Trophoblast cell (in vitro differentiated cells and primary cell): ENCODE measurements around the gene MAGIX.

Experiments
- DNase-seq, 2 donors: peaks; one replicate each; pipeline ENCODE4 v3.0.0-alpha.2; 2016
- H2AFZ ChIP-seq: 2 replicates; pipeline ENCODE4 v1.6.1; 2013; ENCODE audit warnings: low read length, moderate library complexity, mild to moderate bottlenecking; ENCODE audit not compliant: insufficient read depth, poor library complexity
- H2AK5ac ChIP-seq: 2 replicates; pipeline ENCODE4 v1.6.1; 2013; ENCODE audit warnings: mild to moderate bottlenecking, low read length
- H2BK120ac ChIP-seq: 2 replicates; pipeline ENCODE4 v1.6.1; 2013; ENCODE audit warnings: low read length, mild to moderate bottlenecking, moderate library complexity; ENCODE audit not compliant: insufficient read depth, poor library complexity
- H2BK12ac ChIP-seq: 2 replicates; pipeline ENCODE4 v1.6.1; 2013; ENCODE audit warnings: mild to moderate bottlenecking, low read length, moderate library complexity
- H2BK5ac ChIP-seq: 2 replicates; pipeline ENCODE4 v1.6.1; 2013; ENCODE audit warnings: low read length, low read depth, moderate library complexity, mild to moderate bottlenecking; ENCODE audit not compliant: poor library complexity
- H3K14ac ChIP-seq: 2 replicates; pipeline ENCODE4 v1.6.1; 2013; ENCODE audit warnings: mild to moderate bottlenecking, low read length
- H3K18ac ChIP-seq: 2 replicates; pipeline ENCODE4 v1.6.1; 2013; ENCODE audit warnings: mild to moderate bottlenecking, low read length
- H3K23ac ChIP-seq: 2 replicates; pipeline ENCODE4 v1.6.1; 2013; ENCODE audit warnings: low read length
- H3K27ac ChIP-seq: 2 replicates; pipeline ENCODE4 v1.5.1; 2013; ENCODE audit warnings: low read depth, mild to moderate bottlenecking, inconsistent platforms, low read length, moderate library complexity
- H3K27me3 ChIP-seq: 2 replicates; pipeline ENCODE4 v1.6.1; 2013; ENCODE audit warnings: inconsistent platforms, mild to moderate bottlenecking, low read length, moderate library complexity; ENCODE audit not compliant: insufficient read depth
- H3K36me3 ChIP-seq, 2 experiments: 1 replicate in 1 of 2; 2 replicates in 1 of 2; pipeline ENCODE4 v1.6.1; 2013; ENCODE audit warnings: low read length in 2 of 2, mild to moderate bottlenecking in 2 of 2, moderate library complexity in 1 of 2; ENCODE audit not compliant: insufficient read depth in 2 of 2, control insufficient read depth in 1 of 2
- H3K4ac ChIP-seq: 2 replicates; pipeline ENCODE4 v1.6.1; 2013; ENCODE audit warnings: low read depth, mild to moderate bottlenecking, low read length, moderate library complexity
- H3K4me1 ChIP-seq, 2 experiments: 1 replicate in 1 of 2; 2 replicates in 1 of 2; pipeline ENCODE4 v1.6.1; 2013; ENCODE audit warnings: low read length in 2 of 2, mild to moderate bottlenecking in 2 of 2, moderate library complexity in 1 of 2; ENCODE audit not compliant: insufficient read depth in 2 of 2, control insufficient read depth in 1 of 2
- H3K4me2 ChIP-seq: 2 replicates; pipeline ENCODE4 v1.6.1; 2013; ENCODE audit warnings: inconsistent platforms, mild to moderate bottlenecking, low read length, moderate library complexity
- H3K4me3 ChIP-seq: 2 replicates; pipeline ENCODE4 v1.5.1; 2013; ENCODE audit warnings: mild to moderate bottlenecking, low read depth, low read length, inconsistent platforms
- H3K79me1 ChIP-seq: one replicate; pipeline ENCODE4 v1.6.1; 2013; ENCODE audit warnings: low read length
- H3K79me2 ChIP-seq: 2 replicates; pipeline ENCODE4 v1.6.1; 2013; ENCODE audit warnings: low read length, mild to moderate bottlenecking; ENCODE audit not compliant: control insufficient read depth, insufficient read depth, poor library complexity
- H3K9ac ChIP-seq: 2 replicates; pipeline ENCODE4 v1.6.1; 2013; ENCODE audit warnings: mild to moderate bottlenecking, low read length
- H3K9me3 ChIP-seq: 2 replicates; pipeline ENCODE4 v1.6.1; 2013; ENCODE audit warnings: low read depth, mild to moderate bottlenecking, control low read depth, inconsistent platforms, low read length; ENCODE audit not compliant: insufficient read depth
- H4K12ac ChIP-seq: 2 replicates; pipeline ENCODE4 v1.6.1; 2013; ENCODE audit warnings: low read depth, mild to moderate bottlenecking, low read length, moderate library complexity
- H4K8ac ChIP-seq: 2 replicates; pipeline ENCODE4 v1.6.1; 2013; ENCODE audit warnings: low read depth, mild to moderate bottlenecking, low read length, moderate library complexity
- H4K91ac ChIP-seq: one replicate; pipeline ENCODE4 v1.6.1; 2013; ENCODE audit warnings: low read depth, mild to moderate bottlenecking, low read length, moderate library complexity
- WGBS: extraction: QIAGEN DNeasy Blood & Tissue Kit; methylation state at CpG from one replicate; pipeline ENCODE4 v1.1.7; 2013; ENCODE audit warnings: missing lambda C conversion rate; ENCODE audit not compliant: insufficient read length, insufficient coverage; ENCODE audit errors: extremely low coverage; 5-methylcytosine and 5-hydroxymethylcytosine counted together

The MAGIX gene

DNA sequence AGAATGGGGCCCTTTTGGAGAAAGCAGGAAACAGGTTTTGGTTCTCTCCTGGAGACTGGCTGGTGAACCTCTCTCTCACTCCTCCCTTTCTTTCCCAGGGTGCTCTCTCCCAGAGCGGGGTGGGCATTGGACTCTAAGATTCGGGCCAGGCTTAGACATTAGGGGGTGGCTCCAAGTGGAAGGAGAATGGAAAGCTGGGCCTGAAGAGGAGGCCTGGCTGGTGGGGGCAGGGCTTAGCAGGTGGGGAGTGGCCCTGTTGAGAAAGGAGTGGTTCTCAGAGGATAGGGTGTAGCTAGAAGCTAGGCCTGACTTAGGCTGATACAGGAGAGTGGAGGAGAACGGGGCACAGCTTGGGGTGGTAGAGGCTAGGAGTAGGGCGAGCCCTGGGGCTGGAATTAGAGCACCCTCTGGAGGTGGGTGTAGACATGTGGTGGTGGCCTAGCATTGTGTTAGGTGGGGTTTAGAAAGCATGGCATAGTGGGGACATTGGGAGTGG is 14.8 kb downstream of the MAGIX start:
- Histone ChIP-seq H3K79me1 (no peaks in the 10 kb centered on the region), H2AFZ (no peak overlapping the region), H4K8ac (no peak overlapping the region), H3K27ac (no peak overlapping the region), H4K91ac (no peak overlapping the region), H3K9me3 (peaks cover 1% of the 10 kb centered on the region), H3K4ac (no peak overlapping the region), H3K14ac (no peak overlapping the region), H3K79me2 (no peaks in the 10 kb centered on the region), H3K23ac (no peak overlapping the region), H3K4me2 (no peak overlapping the region), H4K12ac (no peak overlapping the region), H3K4me1 (peaks cover 0 to 2% of the 10 kb centered on the region in 2 experiments), H2BK120ac (no peak overlapping the region), H3K4me3 (no peak overlapping the region), H3K27me3 (no peaks in the 10 kb centered on the region), H3K18ac (no peak overlapping the region), H2BK12ac (no peak overlapping the region), H3K9ac (no peak overlapping the region), H2AK5ac (no peak overlapping the region), H2BK5ac (no peak overlapping the region), H3K36me3 (peaks cover 53 to 60% of the 10 kb centered on the region in 2 experiments)
- no peak for DNase-seq
- WGBS: no CpG with 5 or more reads among the region's 4 CpGs

DNA sequence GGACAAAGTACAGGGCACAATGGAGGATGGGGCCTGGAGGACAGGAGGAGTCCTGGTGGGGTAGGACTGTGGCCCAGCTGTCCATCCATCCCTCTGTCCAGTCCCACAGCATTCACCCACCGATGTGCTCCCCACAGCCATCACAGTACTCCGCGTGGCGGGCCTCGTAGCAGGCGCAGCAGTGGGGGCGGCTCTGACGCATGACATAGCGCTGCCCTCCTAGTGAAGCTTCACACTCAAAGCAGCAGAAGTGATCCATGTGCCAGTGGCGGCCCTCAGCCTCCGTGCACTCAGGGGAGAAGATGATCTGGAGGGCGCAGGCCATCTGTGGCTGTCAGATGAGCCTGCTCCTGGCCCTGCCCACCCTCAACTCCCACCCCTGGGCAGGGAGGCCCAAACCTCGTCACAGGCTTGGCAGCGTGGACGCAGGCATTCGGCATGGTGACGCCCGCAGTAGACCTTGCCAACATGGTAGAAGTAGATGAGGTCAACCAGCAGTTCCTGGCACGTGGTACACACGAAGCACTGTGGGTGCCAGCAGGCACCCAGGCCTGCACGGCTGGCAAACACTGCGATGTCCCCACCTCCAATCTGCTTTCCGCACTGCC is 15.4 kb downstream of the MAGIX start:
- Histone ChIP-seq H3K9ac (no peak overlapping the region), H3K79me2 (no peaks in the 10 kb centered on the region)

DNA sequence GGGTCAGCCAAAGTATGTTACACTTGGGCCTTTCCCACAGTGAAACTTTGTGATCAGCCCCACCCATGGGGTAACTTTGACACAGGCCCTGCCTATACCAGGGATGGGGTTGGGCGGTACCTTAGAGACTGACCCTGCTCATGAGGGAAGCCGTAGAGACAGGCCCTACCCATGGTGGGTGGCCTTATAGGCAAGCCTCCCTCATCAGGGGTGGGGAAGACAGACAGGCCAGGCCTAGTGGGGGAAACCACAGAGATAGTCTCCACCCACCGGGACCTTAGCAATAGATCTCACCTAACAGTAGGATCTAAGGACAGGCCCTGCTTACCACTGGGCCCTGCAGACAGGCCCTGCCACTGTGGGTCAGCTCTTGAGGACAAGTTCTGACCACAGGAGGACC is 16.0 kb downstream of the MAGIX start:
- Histone ChIP-seq H3K4me2 (no peak overlapping the region), H3K9me3 (peaks cover 1% of the 10 kb centered on the region), H3K4ac (no peak overlapping the region), H3K36me3 (peaks cover 60 to 67% of the 10 kb centered on the region in 2 experiments), H3K79me2 (no peaks in the 10 kb centered on the region), H4K12ac (no peak overlapping the region), H2BK120ac (no peak overlapping the region), H3K27me3 (no peaks in the 10 kb centered on the region), H2AK5ac (no peak overlapping the region), H3K79me1 (no peaks in the 10 kb centered on the region), H4K91ac (no peak overlapping the region), H3K14ac (no peak overlapping the region), H2AFZ (no peak overlapping the region), H3K4me1 (peaks cover 0 to under 1% of the 10 kb centered on the region in 2 experiments), H3K23ac (no peak overlapping the region), H3K18ac (no peak overlapping the region), H2BK12ac (no peak overlapping the region), H2BK5ac (no peak overlapping the region), H4K8ac (no peak overlapping the region), H3K27ac (no peak overlapping the region), H3K4me3 (no peak overlapping the region), H3K9ac (no peak overlapping the region)
- no peak for DNase-seq
- WGBS: no CpG with 5 or more reads among the region's 3 CpGs

More for the DNA sequence above, 15.4 kb downstream of the MAGIX start:
- no peaks in the 10 kb centered on the region for H3K79me1 ChIP-seq
- no peak overlapping the region for H2BK12ac ChIP-seq
- H4K91ac ChIP-seq: no peak overlapping the region
- H2BK5ac ChIP-seq: no peak overlapping the region
- no peak overlapping the region for H3K27ac ChIP-seq
- no peak overlapping the region for H2AFZ ChIP-seq
- no peak overlapping the region for H3K14ac ChIP-seq
- peaks cover 1% of the 10 kb centered on the region for H3K9me3 ChIP-seq
- H2AK5ac ChIP-seq: no peak overlapping the region
- no CpG with 5 or more reads among the region's 23 CpGs for WGBS
- no peak overlapping the region for H3K18ac ChIP-seq
- no peak overlapping the region for H2BK120ac ChIP-seq
- no peak overlapping the region for H3K4me2 ChIP-seq
- no peak for DNase-seq
- H4K12ac ChIP-seq: no peak overlapping the region
- no peak overlapping the region for H3K4ac ChIP-seq
- H3K4me1 ChIP-seq: no peaks in the 10 kb centered on the region
- no peak overlapping the region for H4K8ac ChIP-seq
- no peak overlapping the region for H3K23ac ChIP-seq
- H3K36me3 ChIP-seq: peaks cover 55 to 62% of the 10 kb centered on the region in 2 experiments
- H3K27me3 ChIP-seq: no peaks in the 10 kb centered on the region
- no peak overlapping the region for H3K4me3 ChIP-seq

DNA sequence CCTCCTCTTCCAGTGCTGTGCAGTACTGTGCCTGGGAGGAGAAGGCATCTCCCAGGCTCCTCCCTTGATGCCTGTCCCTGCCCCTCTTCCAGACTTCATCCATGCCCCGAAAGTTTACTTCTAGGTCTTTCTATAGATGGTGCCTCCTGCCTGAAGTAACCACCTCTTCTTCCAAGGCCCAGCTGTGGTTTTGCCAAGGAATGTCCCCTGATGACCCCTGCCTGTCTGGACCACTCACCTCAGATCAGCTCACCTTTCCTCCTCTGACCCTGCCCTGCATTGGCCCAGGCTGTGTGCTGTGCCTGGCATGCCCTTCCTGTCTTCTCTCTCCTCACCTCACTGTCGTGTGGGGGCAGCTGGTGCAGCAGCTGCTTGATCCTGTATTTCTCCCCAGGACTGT is 16.8 kb downstream of the MAGIX start:
- H2BK120ac ChIP-seq: no peak overlapping the region
- no peak overlapping the region for H3K18ac ChIP-seq
- no peaks in the 10 kb centered on the region for H3K79me1 ChIP-seq
- no peak overlapping the region for H2AFZ ChIP-seq
- peaks cover 1% of the 10 kb centered on the region for H3K9me3 ChIP-seq
- H2AK5ac ChIP-seq: no peak overlapping the region
- no peak overlapping the region for H2BK5ac ChIP-seq
- no peak overlapping the region for H4K91ac ChIP-seq
- H4K8ac ChIP-seq: no peak overlapping the region
- peaks cover 63 to 67% of the 10 kb centered on the region in 2 experiments for H3K36me3 ChIP-seq
- WGBS: no CpG with 5 or more reads among the region's 2 CpGs
- no peak overlapping the region for H3K4me3 ChIP-seq
- H3K23ac ChIP-seq: no peak overlapping the region
- no peaks in the 10 kb centered on the region for H3K79me2 ChIP-seq
- H3K4ac ChIP-seq: no peak overlapping the region
- H4K12ac ChIP-seq: no peak overlapping the region
- H3K4me2 ChIP-seq: no peak overlapping the region
- no peak overlapping the region for H2BK12ac ChIP-seq
- DNase-seq: no peak
- no peak overlapping the region for H3K27ac ChIP-seq
- no peaks in the 10 kb centered on the region for H3K27me3 ChIP-seq
- no peak overlapping the region for H3K14ac ChIP-seq
- peaks cover 0 to 6% of the 10 kb centered on the region in 2 experiments for H3K4me1 ChIP-seq
- no peak overlapping the region for H3K9ac ChIP-seq
